ENCODE data around the gene ASIC2.

ASIC2 gene

DNA sequence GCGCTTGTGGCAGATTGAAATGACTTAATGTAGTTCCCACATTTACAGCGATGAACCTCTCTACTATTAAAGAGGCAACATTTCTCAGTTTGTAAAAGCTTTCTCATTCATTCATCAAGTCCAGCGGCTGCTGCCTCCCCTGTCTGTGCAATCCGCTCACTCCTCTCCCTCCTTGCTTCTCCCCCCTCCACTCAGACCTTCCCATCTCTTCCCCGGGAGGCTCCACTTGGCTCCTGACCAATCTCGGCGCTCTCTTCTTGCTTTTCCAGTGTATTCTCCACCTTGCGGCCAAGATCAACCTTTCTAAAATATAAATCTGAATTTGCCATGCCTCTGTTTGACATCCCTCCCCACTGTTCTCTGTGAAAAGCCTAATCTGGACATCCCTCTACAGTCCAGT lies 117.5 kb downstream of the ASIC2 start (continued):
- TF ChIP-seq, protein P1, sequence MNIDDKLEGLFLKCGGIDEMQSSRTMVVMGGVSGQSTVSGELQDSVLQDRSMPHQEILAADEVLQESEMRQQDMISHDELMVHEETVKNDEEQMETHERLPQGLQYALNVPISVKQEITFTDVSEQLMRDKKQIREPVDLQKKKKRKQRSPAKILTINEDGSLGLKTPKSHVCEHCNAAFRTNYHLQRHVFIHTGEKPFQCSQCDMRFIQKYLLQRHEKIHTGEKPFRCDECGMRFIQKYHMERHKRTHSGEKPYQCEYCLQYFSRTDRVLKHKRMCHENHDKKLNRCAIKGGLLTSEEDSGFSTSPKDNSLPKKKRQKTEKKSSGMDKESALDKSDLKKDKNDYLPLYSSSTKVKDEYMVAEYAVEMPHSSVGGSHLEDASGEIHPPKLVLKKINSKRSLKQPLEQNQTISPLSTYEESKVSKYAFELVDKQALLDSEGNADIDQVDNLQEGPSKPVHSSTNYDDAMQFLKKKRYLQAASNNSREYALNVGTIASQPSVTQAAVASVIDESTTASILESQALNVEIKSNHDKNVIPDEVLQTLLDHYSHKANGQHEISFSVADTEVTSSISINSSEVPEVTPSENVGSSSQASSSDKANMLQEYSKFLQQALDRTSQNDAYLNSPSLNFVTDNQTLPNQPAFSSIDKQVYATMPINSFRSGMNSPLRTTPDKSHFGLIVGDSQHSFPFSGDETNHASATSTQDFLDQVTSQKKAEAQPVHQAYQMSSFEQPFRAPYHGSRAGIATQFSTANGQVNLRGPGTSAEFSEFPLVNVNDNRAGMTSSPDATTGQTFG (tag by site-specific recombination; IDR thresholded peaks at IDR 0.05; ENCODE audit: borderline replicate concordance): no peak

DNA sequence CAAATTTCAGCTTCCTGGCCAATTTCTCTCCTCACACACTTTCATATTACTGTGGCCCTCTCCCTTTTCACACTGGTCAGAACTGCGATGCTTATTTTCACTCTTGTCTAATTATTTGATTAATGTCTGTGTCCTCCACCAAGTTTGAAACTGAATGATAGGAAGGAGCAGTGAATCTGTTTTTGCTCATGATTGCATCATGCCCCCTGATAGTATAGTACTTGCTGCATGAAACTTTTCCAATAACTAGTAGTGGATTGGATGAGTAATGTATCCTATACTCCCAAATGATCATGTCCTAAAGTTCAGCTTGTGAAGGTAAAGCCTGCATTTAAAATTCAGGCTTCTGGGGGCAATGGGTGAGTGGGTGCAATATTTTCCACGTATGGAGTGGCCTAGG lies 121.2 kb downstream of the ASIC2 start:
- CTCF ChIA-PET: no interaction called here
- TF ChIP-seq REPIN1 (tag by site-specific recombination; IDR thresholded peaks at IDR 0.05; ENCODE audit: low read depth) (no peak), KLF9 (tag by site-specific recombination; IDR thresholded peaks at IDR 0.05; ENCODE audit: low read depth) (no peak), ZNF426 (tag by site-specific recombination; IDR thresholded peaks at IDR 0.05) (no peak), ZNF394 (tag by site-specific recombination; IDR thresholded peaks at IDR 0.05; ENCODE audit: borderline replicate concordance) (no peak), HOXA7 (CRISPR knock-in tag; IDR thresholded peaks at IDR 0.05; ENCODE audit: borderline replicate concordance) (no peak), MYNN (tag by site-specific recombination; IDR thresholded peaks at IDR 0.05; ENCODE audit: borderline replicate concordance) (no peak), ZNF677 (tag by site-specific recombination; IDR thresholded peaks at IDR 0.05) (no peak), ZNF791 (tag by site-specific recombination; IDR thresholded peaks at IDR 0.05) (no peak), BCL11B (tag by site-specific recombination; IDR thresholded peaks at IDR 0.05; ENCODE audit: low read depth) (no peak), ZNF521 (tag by site-specific recombination; IDR thresholded peaks at IDR 0.05) (no peak), GLIS1 (tag by site-specific recombination; IDR thresholded peaks at IDR 0.05) (no peak), ZNF658 (tag by site-specific recombination; IDR thresholded peaks at IDR 0.05) (no peak), ZNF114 (tag by site-specific recombination; IDR thresholded peaks at IDR 0.05) (no peak), ZNF792 (tag by site-specific recombination; IDR thresholded peaks at IDR 0.05) (no peak), OSR2 (tag by site-specific recombination; IDR thresholded peaks at IDR 0.05) (no peak), HOXC10 (CRISPR knock-in tag; IDR thresholded peaks at IDR 0.05) (no peak)
- TF ChIP-seq, protein P2, sequence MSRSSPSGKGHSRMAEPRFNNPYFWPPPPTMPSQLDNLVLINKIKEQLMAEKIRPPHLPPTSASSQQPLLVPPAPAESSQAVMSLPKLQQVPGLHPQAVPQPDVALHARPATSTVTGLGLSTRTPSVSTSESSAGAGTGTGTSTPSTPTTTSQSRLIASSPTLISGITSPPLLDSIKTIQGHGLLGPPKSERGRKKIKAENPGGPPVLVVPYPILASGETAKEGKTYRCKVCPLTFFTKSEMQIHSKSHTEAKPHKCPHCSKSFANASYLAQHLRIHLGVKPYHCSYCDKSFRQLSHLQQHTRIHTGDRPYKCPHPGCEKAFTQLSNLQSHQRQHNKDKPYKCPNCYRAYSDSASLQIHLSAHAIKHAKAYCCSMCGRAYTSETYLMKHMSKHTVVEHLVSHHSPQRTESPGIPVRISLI (tag by site-specific recombination; IDR thresholded peaks at IDR 0.05): no peak
- TF ChIP-seq, protein P3, sequence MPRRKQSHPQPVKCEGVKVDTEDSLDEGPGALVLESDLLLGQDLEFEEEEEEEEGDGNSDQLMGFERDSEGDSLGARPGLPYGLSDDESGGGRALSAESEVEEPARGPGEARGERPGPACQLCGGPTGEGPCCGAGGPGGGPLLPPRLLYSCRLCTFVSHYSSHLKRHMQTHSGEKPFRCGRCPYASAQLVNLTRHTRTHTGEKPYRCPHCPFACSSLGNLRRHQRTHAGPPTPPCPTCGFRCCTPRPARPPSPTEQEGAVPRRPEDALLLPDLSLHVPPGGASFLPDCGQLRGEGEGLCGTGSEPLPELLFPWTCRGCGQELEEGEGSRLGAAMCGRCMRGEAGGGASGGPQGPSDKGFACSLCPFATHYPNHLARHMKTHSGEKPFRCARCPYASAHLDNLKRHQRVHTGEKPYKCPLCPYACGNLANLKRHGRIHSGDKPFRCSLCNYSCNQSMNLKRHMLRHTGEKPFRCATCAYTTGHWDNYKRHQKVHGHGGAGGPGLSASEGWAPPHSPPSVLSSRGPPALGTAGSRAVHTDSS (tag by site-specific recombination; IDR thresholded peaks at IDR 0.05): no peak
- TF ChIP-seq, protein P4, sequence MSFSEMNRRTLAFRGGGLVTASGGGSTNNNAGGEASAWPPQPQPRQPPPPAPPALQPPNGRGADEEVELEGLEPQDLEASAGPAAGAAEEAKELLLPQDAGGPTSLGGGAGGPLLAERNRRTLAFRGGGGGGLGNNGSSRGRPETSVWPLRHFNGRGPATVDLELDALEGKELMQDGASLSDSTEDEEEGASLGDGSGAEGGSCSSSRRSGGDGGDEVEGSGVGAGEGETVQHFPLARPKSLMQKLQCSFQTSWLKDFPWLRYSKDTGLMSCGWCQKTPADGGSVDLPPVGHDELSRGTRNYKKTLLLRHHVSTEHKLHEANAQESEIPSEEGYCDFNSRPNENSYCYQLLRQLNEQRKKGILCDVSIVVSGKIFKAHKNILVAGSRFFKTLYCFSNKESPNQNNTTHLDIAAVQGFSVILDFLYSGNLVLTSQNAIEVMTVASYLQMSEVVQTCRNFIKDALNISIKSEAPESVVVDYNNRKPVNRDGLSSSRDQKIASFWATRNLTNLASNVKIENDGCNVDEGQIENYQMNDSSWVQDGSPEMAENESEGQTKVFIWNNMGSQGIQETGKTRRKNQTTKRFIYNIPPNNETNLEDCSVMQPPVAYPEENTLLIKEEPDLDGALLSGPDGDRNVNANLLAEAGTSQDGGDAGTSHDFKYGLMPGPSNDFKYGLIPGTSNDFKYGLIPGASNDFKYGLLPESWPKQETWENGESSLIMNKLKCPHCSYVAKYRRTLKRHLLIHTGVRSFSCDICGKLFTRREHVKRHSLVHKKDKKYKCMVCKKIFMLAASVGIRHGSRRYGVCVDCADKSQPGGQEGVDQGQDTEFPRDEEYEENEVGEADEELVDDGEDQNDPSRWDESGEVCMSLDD (tag by site-specific recombination; IDR thresholded peaks at IDR 0.05): no peak
- Histone ChIP-seq H3K27ac (ENCODE audit: extremely low read depth, low read depth, low read length) (no peak overlapping the region), H3K36me3 (ENCODE audit: control insufficient read depth in 2 of 2, insufficient read depth in 1 of 2, low read length in 2 of 2) (no peaks in the 10 kb centered on the region), H3K9me3 (ENCODE audit: control insufficient read depth, insufficient read depth, low read depth, low read length) (no peaks in the 10 kb centered on the region), H3K4me3 (ENCODE audit: low read depth, low read length) (no peak overlapping the region), H3K4me1 (ENCODE audit: control insufficient read depth, insufficient read depth, low read length) (no peaks in the 10 kb centered on the region)
- POLR2A ChIA-PET: no interaction called here
